GM19468 (cell line): ENCODE measurements around the gene C2CD4D.
"Not testable (repeated sequence)": the region's sequence is repeated elsewhere in the genome, so short reads cannot be mapped to it uniquely, and the experiment has no call there.

Experiments used
- ATAC-seq: cut with Tn5 transposase; IDR thresholded peaks from one replicate; pipeline ENCODE4 v1.9.1; 2021; ENCODE audit warnings: mild to moderate bottlenecking, moderate library complexity, moderate number of reproducible peaks; ENCODE audit not compliant: unreplicated experiment; ENCODE audit errors: extremely low read depth

Gene C2CD4D

GRCh38 chr1:151839457-151840403 lies at the start of gene C2CD4D:
TSS of gene C2CD4D (minus strand) at chr1:151839820. CDS start at chr1:151838989, 831 bp downstream.
- no peak for ATAC-seq

GRCh38 chr1:151888972-151889570 lies 49.5 kb upstream of the C2CD4D start:
- no peak for ATAC-seq

GRCh38 chr1:151887028-151887427 lies 47.4 kb upstream of the C2CD4D start:
- no peak for ATAC-seq

- ATAC-seq = no peak
These were observed 45.9 kb upstream of the C2CD4D start for GRCh38 chr1:151885479-151885878.

- ATAC-seq = not testable (repeated sequence)
These were observed 45.3 kb upstream of the C2CD4D start for GRCh38 chr1:151884879-151885278.

- not testable (repeated sequence) for ATAC-seq
These were observed 44.8 kb upstream of the C2CD4D start for GRCh38 chr1:151884445-151884844.

GRCh38 chr1:151883898-151884297 lies 44.3 kb upstream of the C2CD4D start:
- not testable (repeated sequence) for ATAC-seq

GRCh38 chr1:151882918-151883317 lies 43.3 kb upstream of the C2CD4D start:
- not testable (repeated sequence) for ATAC-seq

GRCh38 chr1:151882466-151882865 lies 42.8 kb upstream of the C2CD4D start:
- no peak for ATAC-seq

- no peak for ATAC-seq
These were observed 41.9 kb upstream of the C2CD4D start for GRCh38 chr1:151881479-151881878.

GRCh38 chr1:151875419-151876097 lies 35.9 kb upstream of the C2CD4D start:
- no peak for ATAC-seq

- not testable (repeated sequence) for ATAC-seq
These were observed 33.2 kb upstream of the C2CD4D start for GRCh38 chr1:151872776-151873175.

- no peak for ATAC-seq
These were observed 31.8 kb upstream of the C2CD4D start for GRCh38 chr1:151871284-151872030.

- no peak for ATAC-seq
These were observed 28.9 kb upstream of the C2CD4D start for GRCh38 chr1:151868486-151868885.

GRCh38 chr1:151867765-151868411 lies 28.3 kb upstream of the C2CD4D start:
- ATAC-seq = no peak

GRCh38 chr1:151867321-151867720 lies 27.7 kb upstream of the C2CD4D start:
- ATAC-seq = no peak

GRCh38 chr1:151864411-151864810 lies 24.8 kb upstream of the C2CD4D start:
- no peak for ATAC-seq

- ATAC-seq = no peak
These were observed 23.0 kb upstream of the C2CD4D start for GRCh38 chr1:151862604-151863003.

GRCh38 chr1:151860504-151861187 lies 21.0 kb upstream of the C2CD4D start:
- ATAC-seq = no peak
